ENCODE measurements around the gene CSTPP1.

Gene CSTPP1, protein sequence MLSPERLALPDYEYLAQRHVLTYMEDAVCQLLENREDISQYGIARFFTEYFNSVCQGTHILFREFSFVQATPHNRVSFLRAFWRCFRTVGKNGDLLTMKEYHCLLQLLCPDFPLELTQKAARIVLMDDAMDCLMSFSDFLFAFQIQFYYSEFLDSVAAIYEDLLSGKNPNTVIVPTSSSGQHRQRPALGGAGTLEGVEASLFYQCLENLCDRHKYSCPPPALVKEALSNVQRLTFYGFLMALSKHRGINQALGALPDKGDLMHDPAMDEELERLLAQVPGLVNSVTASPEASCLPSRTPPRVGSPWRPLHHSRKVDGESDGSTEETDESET

DNA sequence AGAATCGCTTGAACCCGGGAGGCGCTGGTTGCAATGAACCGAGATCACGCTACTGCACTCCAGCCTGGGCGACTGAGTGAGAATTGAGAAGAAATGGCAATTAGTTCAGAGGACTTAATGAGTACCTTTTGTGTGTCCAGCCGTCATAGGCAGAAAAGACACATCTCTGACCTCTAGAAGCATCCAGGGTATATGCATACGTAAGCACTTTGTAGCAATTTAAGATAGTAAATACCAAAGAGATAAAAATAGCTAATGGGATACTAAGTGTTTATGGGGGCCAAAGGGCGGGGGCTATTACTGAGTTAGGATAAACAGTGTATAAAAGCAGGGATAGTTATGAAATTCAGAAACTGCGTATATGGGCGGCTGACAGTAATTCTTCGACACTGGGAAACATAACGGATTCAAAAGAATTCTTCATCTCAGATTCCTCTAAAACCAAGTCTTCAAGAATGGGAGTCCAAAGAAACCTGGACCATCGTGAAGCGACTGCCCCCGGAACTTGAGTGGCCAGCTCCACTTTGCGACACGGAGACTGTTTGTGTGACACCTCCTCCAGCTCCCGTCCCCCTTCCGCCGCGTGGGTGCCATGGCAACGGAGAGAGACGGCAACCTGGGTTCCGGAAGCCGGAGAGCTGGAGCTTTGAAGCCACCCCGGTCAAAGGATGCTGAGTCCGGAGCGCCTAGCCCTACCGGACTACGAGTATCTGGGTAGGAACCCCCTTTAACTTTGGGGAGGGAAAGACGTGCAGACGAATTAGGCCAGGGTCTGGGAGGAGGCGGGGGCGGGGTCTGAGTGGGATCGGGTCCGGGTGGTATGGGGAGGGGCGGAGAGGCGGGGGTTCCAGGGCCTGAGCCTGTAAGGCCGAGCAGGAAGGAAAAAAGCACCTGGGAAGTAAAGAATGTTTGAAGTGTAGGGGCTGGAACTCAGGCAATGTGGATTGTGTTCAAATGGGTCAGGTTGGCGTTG, at the start of gene CSTPP1:
CSTPP1 (plus strand) TSS at position 624 of the 973 bp plus-strand sequence; CDS start at position 669, 45 bp downstream.
- ATAC-seq (replicated peaks; ENCODE audit: extremely low read depth, poor library complexity, severe bottlenecking), result peak; percentile 93
- peak within 1 kb of the TSS; percentile 92 for H3K27ac Mint-ChIP-seq (ENCODE audit: low read depth)
- H3K36me3 Mint-ChIP-seq (ENCODE audit: insufficient read depth), result peaks cover 17% of the 10 kb centered on the region
- peaks cover 18% of the 10 kb centered on the region for H3K4me1 Mint-ChIP-seq
- peaks cover 17% of the 10 kb centered on the region for H3K27me3 Mint-ChIP-seq
- DNase-seq (ENCODE audit: low spot score in 2 of 2), result peak; percentile 86 to 88
- H3K9me3 Mint-ChIP-seq, result no peaks in the 10 kb centered on the region
- H3K4me3 Mint-ChIP-seq, result peak within 1 kb of the TSS; percentile 89

DNA sequence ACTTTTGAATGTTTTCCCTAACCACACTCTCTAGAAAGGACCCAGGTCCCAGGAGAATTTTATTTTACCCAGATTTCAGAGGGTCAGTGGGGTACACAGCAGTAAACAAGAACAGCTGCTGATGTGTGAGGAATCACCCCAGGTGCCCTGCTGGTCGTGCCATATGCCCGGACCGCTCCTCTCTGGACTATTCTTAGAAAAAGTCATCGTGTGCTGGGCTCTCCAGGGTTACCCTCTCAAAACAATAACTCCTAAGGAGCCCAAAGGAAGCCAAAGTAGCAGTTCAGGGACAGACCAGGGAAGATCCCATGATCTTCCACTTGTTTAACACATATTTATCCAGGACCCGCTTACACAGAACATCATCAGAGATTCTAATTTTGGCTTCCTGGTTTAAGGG, 47.9 kb upstream of the CSTPP1 start:
- Mint-ChIP-seq H3K27me3 (peaks cover 13% of the 10 kb centered on the region), H3K4me3 (no peak overlapping the region), H3K9me3 (no peaks in the 10 kb centered on the region), H3K36me3 (ENCODE audit: insufficient read depth) (no peaks in the 10 kb centered on the region), H3K27ac (ENCODE audit: low read depth) (no peak overlapping the region), H3K4me1 (no peaks in the 10 kb centered on the region)
- ATAC-seq (replicated peaks; ENCODE audit: extremely low read depth, poor library complexity, severe bottlenecking), result no peak
- no peak for DNase-seq (ENCODE audit: low spot score in 2 of 2)

DNA sequence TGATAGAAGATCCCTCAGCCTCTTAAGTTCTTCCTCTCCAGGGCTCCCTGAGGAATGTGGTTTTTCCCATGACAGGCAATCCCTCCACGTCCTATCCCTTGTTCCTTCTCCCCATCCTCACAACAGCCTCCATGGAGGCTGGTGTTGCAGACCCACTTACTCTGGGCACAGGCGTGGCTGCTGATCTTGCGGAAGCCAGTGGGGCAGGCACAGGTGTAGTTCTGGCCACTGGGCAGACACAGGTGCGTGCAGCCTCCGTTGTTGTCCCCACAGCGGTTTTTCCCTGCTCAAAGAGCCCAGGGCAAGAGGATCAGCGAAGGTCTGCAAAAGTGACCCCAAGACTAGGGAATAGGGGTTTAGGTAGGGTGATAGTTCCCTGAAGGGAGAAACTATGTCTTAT, 47.3 kb upstream of the CSTPP1 start:
- H3K4me1 Mint-ChIP-seq, result no peaks in the 10 kb centered on the region

DNA sequence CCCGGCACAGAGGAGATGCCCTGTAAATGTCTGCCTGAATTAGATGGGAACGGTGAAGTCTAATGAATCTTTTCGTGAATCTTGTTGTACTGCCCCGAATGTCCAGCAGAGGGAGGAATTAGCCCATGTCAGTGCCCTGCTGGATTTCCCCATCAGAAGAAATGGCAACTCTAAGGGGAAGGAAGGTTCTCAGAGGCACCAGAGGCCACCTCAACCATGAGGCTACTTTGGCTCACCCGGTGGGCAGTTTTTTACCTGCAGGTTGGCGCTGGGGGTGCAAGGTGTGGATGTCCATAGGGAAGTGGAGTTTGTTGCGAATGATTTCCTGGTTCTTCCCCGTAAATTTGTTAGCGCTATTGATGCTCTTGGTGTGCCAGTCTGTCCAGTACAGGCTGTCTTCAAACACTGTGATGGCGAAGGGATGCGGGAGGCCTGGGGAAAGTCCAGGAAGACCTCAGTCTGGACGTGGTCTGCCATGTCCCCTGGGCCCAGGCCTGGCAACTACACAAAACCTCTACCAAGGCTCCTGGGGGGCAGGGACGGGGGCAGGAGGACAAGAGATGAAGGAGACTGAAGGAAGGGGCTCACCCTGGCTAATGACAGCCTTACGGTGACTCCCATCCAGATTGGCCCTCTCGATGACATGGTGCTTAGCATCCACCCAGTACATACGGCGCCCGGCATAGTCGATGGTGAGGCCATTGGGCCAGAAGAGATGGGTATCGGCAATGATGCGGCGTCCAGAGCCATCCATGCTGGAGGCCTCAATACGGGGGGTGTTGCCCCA, 46.7 kb upstream of the CSTPP1 start:
- ATAC-seq (replicated peaks; ENCODE audit: extremely low read depth, poor library complexity, severe bottlenecking), result peak; percentile 73
- H3K27me3 Mint-ChIP-seq, result peaks cover 8% of the 10 kb centered on the region
- no peaks in the 10 kb centered on the region for H3K36me3 Mint-ChIP-seq (ENCODE audit: insufficient read depth)
- H3K4me1 Mint-ChIP-seq, result no peaks in the 10 kb centered on the region
- H3K9me3 Mint-ChIP-seq, result no peaks in the 10 kb centered on the region
- H3K4me3 Mint-ChIP-seq, result no peak overlapping the region
- no peak overlapping the region for H3K27ac Mint-ChIP-seq (ENCODE audit: low read depth)
- peak; percentile 58 to 66 for DNase-seq (ENCODE audit: low spot score in 2 of 2)

More for the DNA sequence above, 47.3 kb upstream of the CSTPP1 start:
- DNase-seq (ENCODE audit: low spot score in 2 of 2) (no peak), ATAC-seq (replicated peaks; ENCODE audit: extremely low read depth, poor library complexity, severe bottlenecking) (no peak)
- no peak overlapping the region for H3K4me3 Mint-ChIP-seq
- H3K27me3 Mint-ChIP-seq, result peaks cover 8% of the 10 kb centered on the region
- no peak overlapping the region for H3K27ac Mint-ChIP-seq (ENCODE audit: low read depth)
- H3K36me3 Mint-ChIP-seq (ENCODE audit: insufficient read depth), result no peaks in the 10 kb centered on the region
- no peaks in the 10 kb centered on the region for H3K9me3 Mint-ChIP-seq

DNA sequence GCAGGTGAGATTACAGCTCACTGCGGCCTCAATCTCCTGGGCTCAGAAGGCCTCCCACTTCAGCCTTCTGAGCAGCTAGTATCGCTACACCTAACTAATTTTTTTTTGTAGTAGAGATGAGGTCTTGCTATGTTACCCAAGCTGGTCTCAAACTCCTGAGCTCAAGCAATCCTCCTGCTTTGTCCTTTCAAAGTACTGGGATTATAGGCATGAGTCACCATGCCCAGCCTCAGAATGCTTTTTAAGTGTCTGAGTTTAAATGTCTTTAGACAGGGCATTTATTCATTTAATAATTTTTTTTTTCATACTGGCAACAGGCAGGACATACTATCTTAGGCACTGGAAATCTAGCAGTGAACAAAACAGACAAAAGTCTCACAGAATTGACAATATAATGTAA, 45.9 kb upstream of the CSTPP1 start:
- Mint-ChIP-seq H3K27ac (ENCODE audit: low read depth) (no peak overlapping the region), H3K9me3 (no peaks in the 10 kb centered on the region), H3K4me1 (no peaks in the 10 kb centered on the region), H3K27me3 (peaks cover 8% of the 10 kb centered on the region), H3K4me3 (no peak overlapping the region), H3K36me3 (ENCODE audit: insufficient read depth) (no peaks in the 10 kb centered on the region)
- DNase-seq (ENCODE audit: low spot score in 2 of 2) (no peak), ATAC-seq (replicated peaks; ENCODE audit: extremely low read depth, poor library complexity, severe bottlenecking) (no peak)

DNA sequence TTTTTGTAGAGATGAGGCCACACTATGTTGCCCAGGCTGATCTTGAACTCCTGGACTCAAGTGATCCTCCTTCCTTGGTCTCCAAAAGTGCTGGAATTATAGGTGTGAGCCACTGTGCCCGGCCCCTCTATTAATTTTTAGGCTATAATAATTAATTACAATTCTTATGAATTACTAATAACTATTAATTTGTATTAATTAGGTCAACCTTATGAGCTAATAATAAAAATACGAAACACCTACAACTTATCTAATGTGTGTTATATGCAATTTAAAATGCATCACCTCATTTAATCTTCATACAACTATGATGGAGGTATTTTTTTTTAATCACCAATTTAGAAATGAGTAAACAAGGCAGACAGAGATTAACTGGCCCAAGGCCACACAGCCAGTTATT, 44.5 kb upstream of the CSTPP1 start:
- Mint-ChIP-seq H3K36me3 (ENCODE audit: insufficient read depth) (no peaks in the 10 kb centered on the region), H3K4me1 (no peaks in the 10 kb centered on the region), H3K27me3 (peaks cover 8% of the 10 kb centered on the region), H3K27ac (ENCODE audit: low read depth) (no peak overlapping the region), H3K4me3 (no peak overlapping the region), H3K9me3 (no peaks in the 10 kb centered on the region)
- DNase-seq (ENCODE audit: low spot score in 2 of 2), result no peak
- ATAC-seq (replicated peaks; ENCODE audit: extremely low read depth, poor library complexity, severe bottlenecking), result no peak

DNA sequence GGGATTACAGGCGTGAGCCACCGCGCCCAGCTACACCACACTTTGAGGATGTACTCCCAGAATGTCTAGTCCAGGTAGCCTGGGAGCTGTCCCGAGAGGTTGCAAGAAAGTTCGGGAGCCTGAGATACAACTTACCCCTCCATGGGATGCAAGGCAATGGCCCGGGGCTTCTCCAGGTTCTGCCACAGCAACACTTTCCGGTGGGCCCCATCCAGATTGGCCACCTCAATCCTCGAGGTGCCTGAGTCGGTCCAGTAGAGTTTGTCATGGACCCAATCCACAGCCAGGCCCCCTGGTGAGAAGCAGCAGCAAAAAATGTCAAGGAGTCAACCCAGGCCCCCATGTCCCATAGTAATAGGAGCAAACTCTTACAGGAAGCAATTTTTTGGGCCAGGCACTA, 43.7 kb upstream of the CSTPP1 start:
- Mint-ChIP-seq H3K4me1 (no peaks in the 10 kb centered on the region), H3K27ac (ENCODE audit: low read depth) (no peak overlapping the region), H3K27me3 (peaks cover 8% of the 10 kb centered on the region), H3K9me3 (no peaks in the 10 kb centered on the region), H3K4me3 (no peak overlapping the region), H3K36me3 (ENCODE audit: insufficient read depth) (no peaks in the 10 kb centered on the region)
- ATAC-seq (replicated peaks; ENCODE audit: extremely low read depth, poor library complexity, severe bottlenecking) (no peak), DNase-seq (ENCODE audit: low spot score in 2 of 2) (no peak)

DNA sequence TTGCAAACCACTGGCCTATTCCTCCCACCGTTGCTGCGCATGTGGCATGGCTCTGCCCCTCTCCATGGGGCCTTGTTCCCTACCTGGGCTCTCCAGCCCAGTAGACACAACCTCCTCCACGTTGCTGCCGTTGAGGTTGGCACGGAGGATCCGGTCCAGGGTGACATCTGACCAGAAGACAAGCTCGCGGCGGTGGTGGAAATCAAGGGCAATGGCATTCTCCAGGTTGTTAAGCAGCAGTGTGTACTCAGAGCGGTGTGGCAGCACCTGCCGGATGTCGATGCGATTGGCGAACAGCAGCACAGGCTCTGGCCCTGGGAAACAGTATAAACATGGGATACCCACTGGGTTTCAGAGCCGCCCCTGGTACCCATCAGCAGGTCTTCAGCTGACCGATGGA, 42.1 kb upstream of the CSTPP1 start:
- Mint-ChIP-seq H3K4me3 (no peak overlapping the region), H3K4me1 (no peaks in the 10 kb centered on the region), H3K9me3 (no peaks in the 10 kb centered on the region), H3K27me3 (peaks cover 2% of the 10 kb centered on the region), H3K27ac (ENCODE audit: low read depth) (no peak overlapping the region), H3K36me3 (ENCODE audit: insufficient read depth) (no peaks in the 10 kb centered on the region)
- ATAC-seq (replicated peaks; ENCODE audit: extremely low read depth, poor library complexity, severe bottlenecking) (no peak), DNase-seq (ENCODE audit: low spot score in 2 of 2) (no peak)

DNA sequence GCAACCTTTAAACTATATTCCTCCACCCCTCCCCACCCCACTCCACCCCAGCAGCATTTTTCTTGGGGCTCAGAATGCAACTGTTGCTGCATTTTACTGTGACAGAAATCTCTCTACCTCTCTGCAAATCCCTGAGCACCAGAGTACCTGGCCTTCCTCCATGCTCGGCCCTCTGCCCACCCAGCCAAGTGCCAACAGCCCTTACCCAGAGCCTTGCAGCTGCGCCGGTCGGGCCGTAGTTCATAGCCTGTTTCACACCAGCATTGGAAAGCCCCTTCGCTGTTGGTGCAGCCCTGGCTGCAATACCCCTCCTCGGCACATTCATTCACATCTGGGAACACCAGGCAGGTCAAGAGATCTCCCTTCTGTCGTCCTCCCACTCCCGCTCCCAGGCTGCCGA, 41.6 kb upstream of the CSTPP1 start:
- Mint-ChIP-seq H3K4me3 (no peak overlapping the region), H3K27ac (ENCODE audit: low read depth) (no peak overlapping the region), H3K4me1 (no peaks in the 10 kb centered on the region), H3K27me3 (no peaks in the 10 kb centered on the region), H3K9me3 (no peaks in the 10 kb centered on the region), H3K36me3 (ENCODE audit: insufficient read depth) (no peaks in the 10 kb centered on the region)
- DNase-seq (ENCODE audit: low spot score in 2 of 2), result no peak
- no peak for ATAC-seq (replicated peaks; ENCODE audit: extremely low read depth, poor library complexity, severe bottlenecking)

DNA sequence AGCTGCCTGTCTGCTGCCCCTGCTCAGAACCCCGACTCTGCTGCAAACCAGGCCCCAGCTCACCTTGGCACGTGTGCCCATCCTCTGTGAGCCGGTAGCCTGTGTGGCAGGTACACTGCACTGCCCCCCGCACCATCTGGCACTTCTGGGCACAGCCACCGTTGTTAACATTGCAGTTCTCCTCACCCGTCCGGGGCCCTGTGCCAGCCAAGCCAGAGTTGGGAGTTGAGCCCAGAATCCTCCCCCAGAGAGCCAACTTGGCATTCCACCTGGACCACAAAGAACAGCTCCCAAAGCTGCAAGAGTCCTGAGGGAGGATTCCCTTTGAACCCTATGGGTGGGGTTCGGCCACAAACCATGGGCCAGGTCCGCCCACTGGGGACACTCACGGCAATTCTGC, 40.7 kb upstream of the CSTPP1 start:
- Mint-ChIP-seq H3K9me3 (no peaks in the 10 kb centered on the region), H3K27me3 (no peaks in the 10 kb centered on the region), H3K27ac (ENCODE audit: low read depth) (no peak overlapping the region), H3K36me3 (ENCODE audit: insufficient read depth) (no peaks in the 10 kb centered on the region), H3K4me1 (no peaks in the 10 kb centered on the region), H3K4me3 (no peak overlapping the region)
- DNase-seq (ENCODE audit: low spot score in 2 of 2) (no peak), ATAC-seq (replicated peaks; ENCODE audit: extremely low read depth, poor library complexity, severe bottlenecking) (no peak)

DNA sequence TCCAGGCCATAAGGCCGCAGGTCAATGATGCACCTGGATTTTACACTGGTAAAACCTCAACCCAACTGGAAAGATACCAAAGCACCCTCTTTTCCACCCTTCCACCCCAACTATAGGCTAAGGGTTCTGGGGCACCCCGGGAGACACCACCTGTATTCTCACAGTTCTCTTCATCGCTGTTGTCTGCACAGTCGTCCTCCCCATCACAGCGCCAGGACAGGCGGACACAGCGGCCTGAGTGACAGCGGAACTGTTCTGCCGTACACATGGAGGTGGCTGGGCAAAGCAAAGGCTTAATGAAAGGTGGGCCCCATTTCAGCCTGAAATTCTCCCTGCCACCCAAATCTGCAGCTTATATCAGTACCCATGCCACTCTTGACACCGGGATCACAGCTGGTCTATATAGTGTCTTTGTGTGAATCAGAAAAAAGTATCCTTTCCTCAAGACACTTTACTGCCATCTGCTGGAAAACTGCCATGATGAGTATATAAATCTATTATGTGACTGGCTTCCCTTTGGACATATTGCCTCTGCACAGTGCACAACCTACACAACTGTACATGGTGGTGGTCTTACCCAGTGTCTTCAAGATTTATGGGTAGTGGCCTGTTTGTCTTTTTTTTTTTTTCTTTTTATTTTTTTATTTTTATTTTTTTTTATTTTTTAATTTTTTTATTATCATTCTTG, 39.7 kb upstream of the CSTPP1 start:
- peaks cover 2% of the 10 kb centered on the region for H3K36me3 Mint-ChIP-seq (ENCODE audit: insufficient read depth)
- no peaks in the 10 kb centered on the region for H3K4me1 Mint-ChIP-seq
- no peaks in the 10 kb centered on the region for H3K27me3 Mint-ChIP-seq

More for the DNA sequence above, 39.7 kb upstream of the CSTPP1 start:
- DNase-seq (ENCODE audit: low spot score in 2 of 2) (no peak), ATAC-seq (replicated peaks; ENCODE audit: extremely low read depth, poor library complexity, severe bottlenecking) (peak; percentile 14)
- Mint-ChIP-seq H3K27ac (ENCODE audit: low read depth) (no peak overlapping the region), H3K4me3 (no peak overlapping the region), H3K9me3 (no peaks in the 10 kb centered on the region)

Data from central memory CD8-positive, alpha-beta T cell (primary cell).